ENCODE measurements around the gene DIP2A.
"Not testable (repeated sequence)": the region's sequence is repeated elsewhere in the genome, so short reads cannot be mapped to it uniquely, and the experiment has no call there.

The DIP2A gene

DNA sequence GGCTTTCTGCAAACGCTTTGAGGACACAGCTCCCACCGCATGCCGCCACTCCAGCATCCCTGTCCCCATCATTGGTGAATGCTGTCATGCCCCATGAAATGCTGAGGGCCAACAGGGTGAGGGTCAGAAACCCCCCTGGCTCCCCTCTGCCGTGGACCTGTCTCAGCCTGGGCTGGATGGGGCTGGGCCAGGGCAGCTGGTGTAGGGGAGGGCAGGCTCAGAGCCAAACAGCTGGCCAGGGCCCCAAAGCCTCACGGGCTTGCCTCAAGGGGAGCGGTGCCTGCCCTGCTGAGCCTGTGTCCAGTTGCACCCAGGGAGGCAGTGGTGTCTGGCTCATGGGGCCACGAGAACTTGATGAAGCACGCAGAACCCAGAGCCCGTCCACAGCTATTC, 96.5 kb downstream of the DIP2A start:
- DNase-seq (ENCODE audit: low read depth in 2 of 2): no peak

GRCh38 chr21:46555678-46556077, 97.0 kb downstream of the DIP2A start:
- no peak for DNase-seq (ENCODE audit: low read depth in 2 of 2)

DNA sequence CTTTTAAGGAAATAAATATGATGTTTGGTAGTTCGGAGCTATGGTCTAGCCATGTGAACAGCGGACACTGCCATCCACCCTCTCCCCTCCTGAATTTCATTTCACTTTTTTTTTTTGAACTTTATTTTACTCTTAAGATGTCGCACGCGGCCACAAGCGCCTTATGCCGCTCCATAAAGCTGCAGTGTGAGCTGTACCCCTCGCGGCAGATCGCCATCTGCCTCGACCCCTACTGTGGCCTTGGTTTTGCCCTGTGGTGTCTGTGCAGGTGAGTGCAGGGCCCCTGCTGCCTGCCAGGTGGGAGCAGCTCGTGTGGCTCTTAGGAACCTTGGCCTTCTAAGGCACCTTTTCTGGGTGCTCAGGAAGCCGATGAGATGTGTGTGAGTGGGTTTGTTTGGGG, 98.1 kb downstream of the DIP2A start:
- no peak for DNase-seq (ENCODE audit: low read depth in 2 of 2)

DNA sequence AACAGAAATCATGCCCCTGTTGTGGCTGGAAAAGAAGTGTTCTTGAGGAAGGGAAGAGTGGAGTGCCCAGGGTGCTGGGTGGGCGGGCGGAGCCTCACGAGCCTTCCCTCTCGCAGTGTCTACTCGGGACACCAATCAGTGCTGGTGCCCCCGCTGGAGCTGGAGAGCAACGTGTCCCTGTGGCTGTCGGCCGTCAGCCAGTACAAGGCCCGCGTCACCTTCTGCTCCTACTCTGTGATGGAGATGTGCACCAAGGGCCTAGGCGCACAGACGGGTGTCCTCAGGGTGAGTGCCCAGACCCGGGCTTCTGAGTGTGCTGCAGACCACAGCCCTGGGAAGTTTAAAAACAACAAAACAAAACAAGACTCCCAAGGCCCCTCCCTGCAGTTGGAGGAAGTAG, 98.8 kb downstream of the DIP2A start:
- no peak for DNase-seq (ENCODE audit: low read depth in 2 of 2)

- DNase-seq (ENCODE audit: low read depth in 2 of 2): no peak
These were observed 99.3 kb downstream of the DIP2A start for GRCh38 chr21:46557919-46558392.

- no peak for DNase-seq (ENCODE audit: low read depth in 2 of 2)
These were observed 100.7 kb downstream of the DIP2A start for GRCh38 chr21:46559291-46559983.

DNA sequence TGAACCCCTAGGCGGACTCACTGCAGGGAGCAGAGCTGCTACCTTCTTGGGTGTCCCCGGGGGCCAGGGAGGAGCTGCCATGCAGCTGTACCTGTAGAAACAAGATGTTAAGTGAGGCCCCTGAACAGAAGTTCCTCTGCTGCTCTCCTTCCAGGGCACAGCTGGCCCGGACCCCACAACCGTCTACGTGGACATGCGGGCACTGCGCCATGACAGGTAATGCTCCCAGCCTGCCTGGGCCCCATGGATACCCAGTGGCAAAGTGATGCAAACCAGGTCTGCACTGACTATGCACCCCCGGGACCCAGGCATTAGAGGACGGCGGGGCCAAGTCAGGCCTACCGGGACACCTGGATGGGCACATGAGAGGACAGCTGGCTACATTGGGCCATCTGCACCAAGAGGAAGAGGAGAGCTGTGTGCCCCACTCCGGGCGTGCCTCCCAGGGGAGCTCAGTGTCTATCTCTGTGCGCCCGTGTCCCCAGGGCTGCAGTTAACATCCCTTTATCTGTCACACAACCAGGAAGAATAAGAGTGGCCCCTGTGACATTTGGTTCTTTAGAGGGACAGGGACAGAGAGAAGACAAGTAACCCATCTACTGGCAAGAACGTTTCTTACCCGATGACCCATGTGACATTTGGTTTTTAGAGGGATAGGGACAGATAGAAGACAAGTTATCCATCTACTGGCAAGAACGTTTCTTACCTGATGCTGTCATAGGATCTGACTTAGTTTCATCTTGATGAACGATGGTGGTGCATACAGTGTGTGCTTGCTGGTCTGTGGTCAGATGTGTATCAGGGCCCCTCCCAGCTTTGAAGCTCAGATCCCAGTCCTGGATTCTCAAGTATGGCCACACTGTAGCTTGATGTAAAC, 102.1 kb downstream of the DIP2A start:
- no peak for DNase-seq (ENCODE audit: low read depth in 2 of 2)

- no peak for DNase-seq (ENCODE audit: low read depth in 2 of 2)
These were observed 102.9 kb downstream of the DIP2A start for GRCh38 chr21:46561445-46562090.

DNA sequence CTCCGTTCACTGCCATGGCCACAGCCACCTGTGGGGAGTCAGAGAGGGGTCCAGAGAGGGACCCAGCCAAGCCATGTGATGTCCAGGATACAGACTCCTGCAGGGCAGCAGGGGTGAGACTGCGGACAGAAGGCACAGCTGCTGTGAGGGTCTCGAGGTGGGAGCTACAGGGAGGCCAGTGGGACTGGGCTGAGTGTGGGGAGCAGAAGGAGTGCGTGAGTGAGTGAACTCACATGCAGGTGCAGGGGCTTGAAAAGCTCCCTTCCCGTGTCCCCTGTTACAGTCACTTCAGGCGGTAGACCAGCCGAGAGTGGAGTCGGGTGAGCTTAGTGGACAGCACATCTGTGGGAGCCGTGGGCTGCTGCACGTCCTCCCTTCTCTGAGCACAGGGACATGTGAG, 103.8 kb downstream of the DIP2A start:
- DNase-seq (ENCODE audit: low read depth in 2 of 2): no peak

GRCh38 chr21:46562964-46563607, 104.4 kb downstream of the DIP2A start:
- DNase-seq (ENCODE audit: low read depth in 2 of 2): no peak

DNA sequence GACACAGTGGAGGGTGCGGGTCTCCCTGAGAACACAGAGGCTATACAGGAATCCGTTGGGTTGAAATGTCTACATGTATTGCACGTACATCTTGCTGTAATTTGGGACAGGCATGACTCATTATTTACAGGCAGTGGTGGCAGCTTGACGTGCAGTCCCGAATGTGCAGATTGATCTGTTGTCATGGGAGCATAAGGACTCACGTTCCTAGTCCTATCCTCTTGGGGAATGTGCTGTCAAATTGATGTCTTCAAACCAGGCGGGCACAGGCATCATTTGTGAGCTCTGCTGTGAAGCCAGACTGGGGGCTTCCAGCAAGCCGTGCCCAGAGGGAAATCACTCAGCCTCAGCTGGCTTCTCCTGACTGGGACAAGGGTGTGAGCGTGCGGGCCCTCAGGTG, 105.7 kb downstream of the DIP2A start:
- DNase-seq (ENCODE audit: low read depth in 2 of 2): peak in 1 of 2 experiments; percentile 3

- DNase-seq (ENCODE audit: low read depth in 2 of 2): no peak
These were observed 108.7 kb downstream of the DIP2A start for GRCh38 chr21:46567348-46567747.

DNA sequence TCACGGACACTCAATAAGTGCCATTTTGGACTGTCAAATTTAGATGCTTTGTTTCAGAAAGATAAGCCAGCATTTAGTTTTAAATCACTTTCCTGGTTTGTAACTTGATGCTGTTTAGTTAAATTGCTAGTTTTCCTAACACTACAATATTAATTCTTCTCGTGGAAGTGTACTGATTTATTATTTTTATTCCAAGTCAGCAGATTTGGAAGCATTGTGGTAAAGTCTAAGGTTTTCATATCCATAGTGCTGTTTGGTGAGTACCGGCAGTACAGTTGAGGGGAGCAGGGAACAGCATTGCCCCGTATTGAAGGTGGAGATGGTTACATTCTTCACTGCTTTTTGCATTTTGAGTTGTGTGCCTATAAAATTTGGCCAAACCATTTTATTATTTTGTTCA, 109.9 kb downstream of the DIP2A start:
- DNase-seq (ENCODE audit: low read depth in 2 of 2): no peak

DNA sequence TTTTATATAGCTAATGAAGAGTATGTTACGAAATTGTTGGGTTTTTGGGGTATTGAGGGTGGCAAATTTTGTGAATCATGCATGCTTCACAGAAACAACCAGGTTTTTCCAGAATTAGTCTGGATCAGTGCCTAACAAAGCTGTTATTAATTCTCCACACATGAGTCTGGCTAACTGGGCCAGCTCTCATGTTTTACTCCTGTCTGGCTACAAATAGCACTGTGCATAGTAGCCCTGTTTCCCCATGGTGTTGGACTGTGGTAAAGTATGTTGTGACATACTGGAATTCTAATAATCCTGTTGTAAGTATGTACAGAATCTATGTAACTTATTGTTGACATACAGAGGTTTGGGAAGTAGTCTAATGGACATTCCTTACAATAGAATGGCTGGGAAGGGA, 110.4 kb downstream of the DIP2A start:
- DNase-seq (ENCODE audit: low read depth in 2 of 2): peak; percentile 39 to 44

- DNase-seq (ENCODE audit: low read depth in 2 of 2): no peak
These were observed 111.4 kb downstream of the DIP2A start for GRCh38 chr21:46570119-46570518.

DNA sequence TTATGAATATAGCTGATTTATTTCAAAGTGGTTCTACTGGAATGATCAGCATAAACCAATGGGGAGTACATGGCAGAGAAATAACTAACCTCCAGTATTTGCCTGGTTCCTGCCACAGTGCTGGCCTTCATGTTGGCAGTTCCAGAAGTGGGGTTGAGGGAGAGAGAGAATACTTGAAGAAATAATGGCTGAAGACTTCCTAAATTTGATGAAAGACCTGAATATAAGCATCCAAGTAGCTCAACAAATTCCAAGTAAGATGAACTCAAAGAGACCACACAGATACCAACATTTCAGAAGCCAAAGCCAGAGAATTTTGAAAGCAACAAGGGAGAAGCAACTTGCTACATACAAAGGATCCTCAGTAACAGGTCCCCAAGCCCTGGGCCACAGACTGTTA, 111.9 kb downstream of the DIP2A start:
- DNase-seq (ENCODE audit: low read depth in 2 of 2): no peak

- no peak for DNase-seq (ENCODE audit: low read depth in 2 of 2)
These were observed 114.2 kb downstream of the DIP2A start for GRCh38 chr21:46572850-46573249.

DNA sequence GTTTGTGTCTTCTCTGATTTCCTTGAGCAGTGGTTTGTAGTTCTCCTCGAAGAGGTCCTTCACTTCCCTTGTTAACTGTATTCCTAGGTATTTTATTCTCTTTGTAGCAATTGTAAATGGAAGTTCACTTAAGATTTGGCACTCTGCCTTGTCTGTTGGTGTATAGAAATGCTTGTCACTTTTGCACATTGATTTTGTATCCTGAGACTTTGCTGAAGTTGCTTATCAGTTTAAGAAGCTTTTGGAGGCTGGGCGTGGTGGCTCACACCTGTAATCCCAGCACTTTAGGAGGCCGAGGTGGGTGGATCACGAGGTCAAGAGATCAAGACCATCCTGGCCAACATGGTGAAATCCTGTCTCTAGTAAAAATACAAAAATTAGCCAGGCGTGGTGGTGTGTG, 119.1 kb downstream of the DIP2A start:
- DNase-seq (ENCODE audit: low read depth in 2 of 2): not testable (repeated sequence)

DNA sequence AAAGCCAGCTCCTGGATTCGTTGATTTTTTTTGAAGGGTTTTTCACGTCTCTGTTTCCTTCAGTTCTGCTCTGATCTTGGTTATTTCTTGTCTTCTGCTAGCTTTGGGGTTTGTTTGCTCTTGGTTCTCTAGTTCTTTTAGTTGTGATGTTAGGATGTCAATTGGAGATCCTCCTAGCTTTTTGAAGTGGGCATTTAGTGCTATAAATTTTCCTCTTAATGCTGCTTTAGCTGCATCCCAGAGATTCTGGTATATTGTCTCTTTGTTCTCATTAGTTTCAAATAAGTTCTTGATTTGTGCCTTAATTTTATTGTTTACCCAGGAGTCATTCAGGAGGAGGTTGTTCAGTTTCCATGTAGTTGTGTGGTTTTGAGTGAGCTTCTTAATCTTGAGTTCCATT, 120.7 kb downstream of the DIP2A start:
- DNase-seq (ENCODE audit: low read depth in 2 of 2): not testable (repeated sequence)

GRCh38 chr21:46581780-46582307, 123.2 kb downstream of the DIP2A start:
- no peak for DNase-seq (ENCODE audit: low read depth in 2 of 2)

GRCh38 chr21:46585191-46585953, 126.7 kb downstream of the DIP2A start:
- DNase-seq (ENCODE audit: low read depth in 2 of 2): no peak

Measured in fibroblast of skin of left quadriceps (primary cell).